Lower leg skin (tissue), 3 donors: ENCODE results near the gene CLIP2.

Source experiments
- CTCF ChIP-seq, 3 donors: fragments of 450-650 bp; IDR thresholded peaks; one replicate each; pipeline ENCODE4 v1.5.1; 2016; ENCODE audit warnings: antibody characterized with exemption in 3 of 3, mild to moderate bottlenecking in 3 of 3, moderate library complexity in 2 of 3
- POLR2A ChIP-seq, 2 donors: fragments of 450-650 bp; IDR thresholded peaks; one replicate each; pipeline ENCODE4 v1.6.1; 2016 to 2017; ENCODE audit warnings: antibody characterized with exemption in 2 of 2, mild to moderate bottlenecking in 1 of 2, moderate library complexity in 1 of 2

DNA sequence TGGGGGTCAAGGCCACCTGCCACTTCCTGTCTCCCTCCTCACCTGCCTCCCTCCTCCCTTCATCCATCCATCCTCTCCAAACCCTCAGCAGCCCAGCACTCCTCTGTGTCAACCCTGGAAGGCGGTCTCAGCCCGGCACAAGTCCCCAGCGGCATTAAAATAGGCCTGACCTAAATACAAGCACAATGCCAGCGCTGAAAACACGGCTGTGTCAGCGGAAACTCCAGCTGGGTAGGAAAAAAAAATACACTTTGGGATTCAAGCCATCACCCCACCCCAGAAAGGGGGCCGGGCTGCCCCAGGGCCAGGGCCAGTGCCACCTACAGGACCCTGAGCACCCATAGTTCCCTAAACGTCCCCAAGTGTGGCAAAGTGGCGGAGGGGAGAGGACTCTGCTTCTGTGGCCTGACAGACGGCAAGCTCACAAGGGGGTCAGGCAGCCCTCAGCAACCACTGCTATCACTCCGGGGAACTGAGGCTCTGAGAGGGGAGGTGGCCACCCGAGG is 141.8 kb downstream of the CLIP2 start:
- TF ChIP-seq POLR2A (IDR thresholded peaks at IDR 0.05) (no peak), CTCF (IDR thresholded peaks at IDR 0.05) (no peak)
